Right cardiac atrium (tissue), 5 donors: ENCODE measurements around the gene SLC2A1. TPM values are rescaled to one million over a fixed set of nuclear protein-coding genes. Genes with fewer than 3 reads are reported as not detected.

Source experiments
- ATAC-seq, 2 donors: fragments of 200-7000 bp; cut with Tn5 transposase; one replicate each; pipeline versions ENCODE4 v1.8.0 to v1.9.1; 2020; ENCODE audit warnings: moderate library complexity in 2 of 2, mild to moderate bottlenecking in 1 of 2
- DNase-seq, 3 donors: peaks; one replicate each; pipeline ENCODE4 v3.0.0-alpha.2; 2020
- H3K27ac ChIP-seq: one replicate; pipeline ENCODE4 v1.5.1; 2013; ENCODE audit warnings: mild to moderate bottlenecking, low read length, control low read depth, moderate library complexity
- H3K27me3 ChIP-seq: one replicate; pipeline ENCODE4 v1.6.1; 2013; ENCODE audit not compliant: control insufficient read depth, insufficient read depth
- H3K4me1 ChIP-seq: one replicate; pipeline ENCODE4 v1.6.1; 2013; ENCODE audit warnings: low read length; ENCODE audit not compliant: control insufficient read depth, insufficient read depth
- H3K4me3 ChIP-seq: one replicate; pipeline ENCODE4 v1.5.1; 2013; ENCODE audit warnings: low read length, control low read depth
- H3K9me3 ChIP-seq: one replicate; pipeline ENCODE4 v1.6.1; 2013; ENCODE audit warnings: low read length; ENCODE audit not compliant: control insufficient read depth
- WGBS: extraction: QIAGEN DNeasy Blood & Tissue Kit; methylation state at CpG from one replicate; pipeline ENCODE4 v1.1.7; 2013; 5-methylcytosine and 5-hydroxymethylcytosine counted together
- intact Hi-C, 4 donors: fragments of 100-400 bp; cut with DNase I; formaldehyde crosslinking; loops; one replicate each; pipeline versions ENCODE4 v1.11.0 to v1.14.0; 2022 to 2023
- polyA plus RNA-seq: library from polyadenylated mRNA; stranded (reverse); fragments of 200-250 nt; gene quantifications from one replicate; pipeline ENCODE4 v1.2.3, GENCODE V29; 2013
- total RNA-seq, 4 donors: library from RNA; stranded (reverse); fragmentation: NEBNext Ultra II Directional; extraction: Animal tissue kit (Norgen Biotek cat#: 25700); gene quantifications; one replicate each; pipeline ENCODE4 v1.2.1, GENCODE V29; 2021
- donor health status: healthy with polysubstance abuse.
- donor health status: DM: no; HTN: yes; CAD: no.
- donor health status: DM: no; HTN: no; CAD: no.
- donor health status: DM: no; HTN: yes; CAD: no; lungs with severe emphysema.
- donor health status: DM: yes; HTN: yes; CAD: no.

SLC2A1 gene
- total and polyA plus RNA-seq, 5 donors, result 8.1 to 25.7 (median 14.5) TPM

GRCh38 chr1:42938645-42939615 lies 19.7 kb downstream of the SLC2A1 start:
- H3K4me3 ChIP-seq, result no peak overlapping the region
- DNase-seq (no peak), ATAC-seq (no peak)
- intact Hi-C loops, result no loop called here
- WGBS, result 84% methylated on average over 14 of the region's 14 CpGs
- no peaks in the 10 kb centered on the region for H3K27me3 ChIP-seq
- H3K9me3 ChIP-seq, result no peaks in the 10 kb centered on the region
- H3K4me1 ChIP-seq, result peaks cover 27% of the 10 kb centered on the region
- H3K27ac ChIP-seq, result no peak overlapping the region

GRCh38 chr1:42937836-42938644 lies 20.6 kb downstream of the SLC2A1 start:
- H3K4me1 ChIP-seq, result peaks cover 23% of the 10 kb centered on the region
- no peaks in the 10 kb centered on the region for H3K9me3 ChIP-seq
- H3K4me3 ChIP-seq, result no peak overlapping the region
- DNase-seq (no peak), ATAC-seq (no peak)
- no peaks in the 10 kb centered on the region for H3K27me3 ChIP-seq
- 89% methylated on average over 6 of the region's 6 CpGs for WGBS
- H3K27ac ChIP-seq, result no peak overlapping the region
- intact Hi-C loops, result no loop called here

- no peak for DNase-seq
- 91% methylated on average over 6 of the region's 6 CpGs for WGBS
- intact Hi-C loops, result no loop called here
- no peak overlapping the region for H3K4me3 ChIP-seq
- no peak for ATAC-seq
- peaks cover 18% of the 10 kb centered on the region for H3K4me1 ChIP-seq
- H3K9me3 ChIP-seq, result no peaks in the 10 kb centered on the region
- H3K27me3 ChIP-seq, result no peaks in the 10 kb centered on the region
- no peak overlapping the region for H3K27ac ChIP-seq
Observed at GRCh38 chr1:42937141-42937696, 21.4 kb downstream of the SLC2A1 start.

GRCh38 chr1:42936309-42937078 lies 22.2 kb downstream of the SLC2A1 start:
- Histone ChIP-seq H3K27ac (no peak overlapping the region), H3K27me3 (no peaks in the 10 kb centered on the region), H3K4me3 (no peak overlapping the region), H3K9me3 (no peaks in the 10 kb centered on the region), H3K4me1 (peaks cover 11% of the 10 kb centered on the region)
- ATAC-seq (peak in 1 of 2 donors; percentile 10), DNase-seq (no peak)
- WGBS, result 52% methylated on average over 7 of the region's 7 CpGs
- intact Hi-C loops, result no loop called here

- Histone ChIP-seq H3K27me3 (no peaks in the 10 kb centered on the region), H3K4me1 (peaks cover 6% of the 10 kb centered on the region), H3K4me3 (no peak overlapping the region), H3K9me3 (no peaks in the 10 kb centered on the region), H3K27ac (no peak overlapping the region)
- DNase-seq, result no peak
- 84% methylated on average over 5 of the region's 5 CpGs for WGBS
- intact Hi-C loops, result no loop called here
- ATAC-seq, result no peak
Observed at GRCh38 chr1:42935971-42936308, 22.7 kb downstream of the SLC2A1 start.

- Histone ChIP-seq H3K27me3 (no peaks in the 10 kb centered on the region), H3K9me3 (no peaks in the 10 kb centered on the region), H3K27ac (no peak overlapping the region), H3K4me1 (peaks cover 3% of the 10 kb centered on the region), H3K4me3 (no peak overlapping the region)
- intact Hi-C loops, result no loop called here
- DNase-seq, result no peak
- no peak for ATAC-seq
- 89% methylated on average over 8 of the region's 8 CpGs for WGBS
Observed at GRCh38 chr1:42935313-42935895, 23.3 kb downstream of the SLC2A1 start.

GRCh38 chr1:42934541-42935312 lies 23.9 kb downstream of the SLC2A1 start:
- no peak for ATAC-seq
- no peaks in the 10 kb centered on the region for H3K9me3 ChIP-seq
- DNase-seq, result no peak
- peaks cover 3% of the 10 kb centered on the region for H3K4me1 ChIP-seq
- 92% methylated on average over 20 of the region's 20 CpGs for WGBS
- no peak overlapping the region for H3K27ac ChIP-seq
- intact Hi-C loops, result no loop called here
- H3K4me3 ChIP-seq, result no peak overlapping the region
- no peaks in the 10 kb centered on the region for H3K27me3 ChIP-seq

- no peaks in the 10 kb centered on the region for H3K9me3 ChIP-seq
- H3K4me1 ChIP-seq, result peaks cover 3% of the 10 kb centered on the region
- DNase-seq (no peak), ATAC-seq (no peak)
- intact Hi-C loops, result no loop called here
- no peak overlapping the region for H3K27ac ChIP-seq
- H3K4me3 ChIP-seq, result no peak overlapping the region
- 90% methylated on average over 9 of the region's 9 CpGs for WGBS
- H3K27me3 ChIP-seq, result no peaks in the 10 kb centered on the region
Observed at GRCh38 chr1:42933610-42934491, 24.8 kb downstream of the SLC2A1 start.

GRCh38 chr1:42933060-42933586 lies 25.5 kb downstream of the SLC2A1 start:
- Histone ChIP-seq H3K4me1 (peaks cover 3% of the 10 kb centered on the region), H3K4me3 (no peak overlapping the region), H3K9me3 (no peaks in the 10 kb centered on the region), H3K27me3 (no peaks in the 10 kb centered on the region), H3K27ac (no peak overlapping the region)
- DNase-seq, result no peak
- 93% methylated on average over 5 of the region's 5 CpGs for WGBS
- intact Hi-C loops, result no loop called here
- ATAC-seq, result no peak
